HG03139 (cell line): ENCODE measurements around the gene PKP2.
"Not testable (repeated sequence)": the region's sequence is repeated elsewhere in the genome, so short reads cannot be mapped to it uniquely, and the experiment has no call there.

Source experiments
- ATAC-seq: cut with Tn5 transposase; IDR thresholded peaks from one replicate; pipeline ENCODE4 v1.9.1; 2021; ENCODE audit not compliant: unreplicated experiment

Gene PKP2

DNA sequence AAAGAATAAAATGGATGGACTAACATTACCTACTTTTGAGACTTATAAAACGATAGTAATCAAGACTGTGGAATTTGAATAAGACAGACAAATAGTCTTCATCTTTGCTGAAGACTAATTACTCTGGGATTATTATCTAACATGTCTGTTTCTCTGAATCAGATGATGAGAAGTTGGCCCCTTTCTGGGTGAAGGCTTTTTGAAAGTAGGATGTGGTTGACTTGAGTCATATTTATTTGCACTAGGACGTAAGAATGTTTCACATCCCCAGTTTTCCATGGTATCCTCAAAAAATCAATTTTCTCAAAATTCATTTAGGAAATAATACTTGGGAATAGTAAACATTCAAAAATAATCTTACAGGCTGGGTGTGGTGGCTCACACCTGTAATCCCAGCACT lies 31.8 kb downstream of the PKP2 start:
- no peak for ATAC-seq

DNA sequence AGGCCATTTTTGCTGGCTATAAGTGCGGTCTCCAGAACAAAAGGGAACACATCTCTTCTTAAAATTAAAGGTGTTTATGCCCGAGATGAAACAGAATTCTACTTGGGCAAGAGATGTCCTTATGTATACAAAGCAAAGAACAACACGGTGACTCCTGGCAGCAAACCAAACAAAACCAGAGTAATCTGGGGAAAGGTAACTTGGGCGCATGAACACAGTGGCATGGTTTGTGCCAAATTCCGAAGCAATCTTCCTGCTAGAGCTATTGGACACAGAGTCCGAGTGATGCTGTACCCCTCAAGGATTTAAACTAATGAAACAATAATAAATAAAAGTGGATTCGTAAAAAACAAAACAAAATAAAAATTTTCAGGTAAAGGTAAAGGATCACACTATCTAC lies 33.4 kb downstream of the PKP2 start:
- ATAC-seq = no peak

DNA sequence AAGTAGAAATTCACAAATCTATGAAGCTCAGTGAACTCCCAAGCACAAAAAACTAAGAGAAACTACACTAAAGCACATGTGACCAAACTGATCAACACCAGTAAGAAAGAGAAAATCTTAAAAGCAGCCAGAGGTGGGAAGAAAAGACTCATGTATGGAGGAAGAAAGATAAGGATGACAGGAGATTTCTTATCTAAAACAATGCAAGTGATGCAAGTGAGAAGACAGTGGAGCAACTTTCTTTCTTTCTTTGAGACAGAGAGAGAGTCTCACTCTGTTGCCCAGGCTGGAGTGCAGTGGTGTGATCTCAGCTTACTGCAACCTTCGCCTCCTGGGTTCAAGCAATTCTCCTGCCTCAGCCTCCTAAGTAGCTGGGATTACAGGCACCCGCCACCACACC lies 34.9 kb downstream of the PKP2 start:
- ATAC-seq = not testable (repeated sequence)

DNA sequence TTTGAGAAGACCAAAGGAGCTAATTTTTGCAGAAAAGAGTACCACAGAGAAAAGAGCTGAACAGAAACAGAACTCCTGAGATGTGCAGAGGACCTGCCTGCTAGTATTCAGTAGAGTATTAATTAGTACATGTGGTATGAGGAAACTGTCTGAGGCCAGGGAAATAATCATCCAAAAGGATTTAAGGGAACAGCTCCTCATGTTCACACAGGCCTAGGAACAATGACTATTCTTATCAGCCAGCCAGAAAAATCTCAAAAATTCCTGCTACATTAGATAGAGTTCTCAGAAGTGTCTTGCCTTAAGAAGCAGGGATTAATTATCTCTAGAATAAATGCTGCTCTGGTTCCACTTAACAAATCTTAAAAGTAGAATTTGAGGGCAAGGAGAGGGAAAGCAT lies 36.4 kb downstream of the PKP2 start:
- no peak for ATAC-seq

DNA sequence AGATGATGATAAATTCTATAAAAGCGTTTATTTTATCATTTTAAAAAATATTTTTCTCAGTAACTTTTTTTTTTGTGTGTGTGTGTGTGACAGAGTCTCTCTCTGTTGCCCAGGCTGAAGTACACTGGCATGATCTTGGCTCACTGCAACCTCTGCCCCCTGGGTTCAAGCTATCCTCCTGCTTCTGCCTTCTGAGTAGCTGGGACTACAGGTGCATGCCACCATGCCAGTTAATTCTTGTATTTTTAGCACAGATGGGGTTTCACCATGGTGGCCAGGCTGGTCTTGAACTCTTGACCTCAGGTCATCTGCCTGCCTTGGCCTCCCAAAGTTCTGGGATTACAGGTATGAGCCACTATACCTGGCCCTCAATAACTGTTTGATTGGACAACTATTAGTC lies 37.2 kb downstream of the PKP2 start:
- no peak for ATAC-seq

DNA sequence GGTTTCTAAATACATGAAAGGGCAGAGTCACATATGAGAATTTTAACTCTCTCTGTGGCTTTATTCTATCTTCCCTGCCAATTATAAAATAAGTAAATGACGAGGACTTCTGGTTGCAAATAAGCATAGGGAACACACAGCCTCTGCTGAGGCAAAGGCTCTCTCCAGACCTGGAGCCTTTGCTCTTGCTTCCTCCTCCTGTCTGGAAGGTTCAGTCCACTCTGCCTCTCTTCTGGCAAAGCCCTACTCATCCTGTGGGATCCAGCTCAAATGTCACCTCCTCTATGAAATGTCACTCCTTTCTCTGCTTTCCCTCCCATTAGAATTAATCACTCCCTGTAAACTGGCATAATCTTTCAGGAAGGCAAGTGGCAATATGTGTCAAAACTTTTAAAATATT lies 41.9 kb downstream of the PKP2 start:
- ATAC-seq = no peak

DNA sequence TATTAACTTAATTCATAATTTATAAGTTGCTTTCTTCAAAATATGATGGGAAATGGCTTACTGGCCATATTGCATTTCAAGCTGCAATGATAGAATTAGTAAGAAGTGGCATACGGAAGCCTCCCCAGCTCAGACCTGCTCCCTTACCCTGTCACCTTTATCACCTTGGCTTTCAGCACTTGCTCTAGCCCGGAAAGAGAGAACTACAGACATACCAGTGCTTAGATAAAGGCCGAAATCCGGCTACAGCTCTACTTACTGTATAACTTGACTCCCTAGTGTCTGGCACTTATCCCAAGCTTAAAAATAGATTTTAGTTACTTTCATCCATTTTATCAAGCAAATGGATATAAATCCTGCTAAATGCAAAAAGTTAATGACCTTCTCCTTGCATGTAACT lies 42.5 kb downstream of the PKP2 start:
- ATAC-seq = no peak

DNA sequence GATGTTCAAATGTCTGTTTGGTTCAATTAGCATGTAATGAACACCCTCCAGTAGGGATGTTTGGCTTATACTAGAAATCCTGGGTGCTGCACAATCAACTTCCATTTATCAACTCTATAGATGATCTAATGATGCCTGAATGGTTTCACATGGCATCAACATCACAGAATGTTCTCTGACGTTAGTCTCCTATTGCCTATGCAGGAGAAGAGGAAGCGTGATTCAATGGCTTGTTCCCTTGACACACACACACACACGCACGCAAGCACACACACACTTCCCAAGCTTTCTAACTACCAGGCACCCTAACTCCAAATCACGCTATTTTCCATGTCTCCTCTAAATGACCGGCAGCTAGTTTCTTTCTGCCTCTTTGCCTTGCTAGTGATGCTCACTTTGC lies 49.3 kb downstream of the PKP2 start:
- no peak for ATAC-seq

DNA sequence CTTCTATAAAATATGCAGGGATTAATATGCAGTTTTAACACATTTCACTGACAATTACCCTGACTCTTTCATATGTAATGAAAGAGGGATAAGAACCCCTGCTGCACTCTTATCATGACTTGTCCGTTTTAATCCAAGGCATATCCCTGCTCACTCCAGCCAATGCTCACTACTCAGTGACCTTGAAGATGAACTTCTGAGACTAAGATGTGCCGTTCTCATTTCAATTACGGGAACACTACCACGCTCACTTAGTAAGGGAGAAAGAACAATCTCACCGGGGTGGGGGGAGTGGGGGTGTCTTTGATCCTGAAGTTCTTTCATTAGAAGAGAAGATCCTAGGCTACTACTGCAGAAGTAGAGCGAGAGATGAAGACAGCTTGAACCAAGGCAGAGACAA lies 50.5 kb downstream of the PKP2 start:
- no peak for ATAC-seq

DNA sequence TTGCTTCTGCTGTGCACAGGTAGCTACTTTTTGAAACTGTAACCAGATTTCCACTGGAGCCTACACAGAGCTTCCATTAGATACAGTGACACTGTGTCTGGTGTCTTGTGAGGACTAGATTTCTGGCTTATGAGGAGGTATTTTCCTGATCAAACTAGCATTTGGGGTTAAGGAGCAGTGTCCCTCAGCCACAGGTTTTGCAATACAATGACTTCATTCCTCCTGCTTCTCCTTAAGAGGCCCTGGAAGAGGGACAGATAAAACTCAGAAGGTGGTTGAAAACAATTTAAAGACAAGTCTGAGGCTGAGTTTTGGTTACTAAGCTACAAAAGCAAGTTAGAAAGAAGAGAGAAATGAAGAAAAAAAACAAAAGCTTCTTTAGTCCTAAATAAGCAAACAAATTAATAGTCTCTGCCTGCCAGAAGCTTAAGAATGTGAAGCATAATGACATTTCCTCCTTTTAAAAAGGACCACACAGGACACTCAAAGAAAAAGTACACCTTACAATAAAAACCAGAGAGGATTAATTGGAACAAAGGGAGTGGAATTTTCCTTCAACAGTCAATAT lies 53.0 kb downstream of the PKP2 start:
- no peak for ATAC-seq

DNA sequence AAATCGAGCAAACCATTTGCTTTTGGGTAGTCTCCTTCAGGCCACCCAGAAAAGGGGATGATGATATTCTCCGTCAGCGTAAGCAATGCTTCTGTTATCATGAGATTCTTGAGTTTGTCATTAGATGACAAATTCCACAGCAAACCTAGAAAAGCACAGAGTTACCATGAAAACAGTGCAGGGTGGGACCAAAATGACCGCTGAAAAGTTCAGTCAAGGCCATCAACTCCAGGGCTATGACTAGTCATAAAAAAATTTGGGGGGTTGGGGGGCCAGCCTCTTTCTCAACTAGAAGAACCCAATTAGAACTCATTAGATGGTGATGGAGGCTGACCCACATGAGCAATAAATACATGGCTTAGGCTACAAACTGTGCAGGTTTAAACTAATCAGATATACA lies 55.5 kb downstream of the PKP2 start:
- ATAC-seq = no peak

DNA sequence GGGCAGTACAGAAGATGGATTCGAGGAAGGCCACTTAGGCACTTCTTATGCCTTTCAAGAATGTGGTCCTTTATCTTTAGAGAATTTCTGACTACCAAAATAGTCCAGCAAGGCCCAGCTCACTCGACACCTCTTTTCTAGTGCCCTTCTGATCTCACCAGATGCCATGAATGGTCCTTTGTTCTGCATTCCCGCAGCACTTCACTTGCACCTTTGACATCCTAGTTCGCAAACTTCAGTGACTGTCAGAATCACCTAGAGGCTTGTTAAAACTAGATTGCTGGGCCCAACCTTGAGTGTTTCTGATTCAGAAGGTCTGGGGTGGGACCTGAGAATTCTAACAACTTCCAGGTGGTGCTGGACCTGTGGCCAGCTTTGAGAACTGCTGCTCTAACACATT lies 56.7 kb downstream of the PKP2 start:
- no peak for ATAC-seq

DNA sequence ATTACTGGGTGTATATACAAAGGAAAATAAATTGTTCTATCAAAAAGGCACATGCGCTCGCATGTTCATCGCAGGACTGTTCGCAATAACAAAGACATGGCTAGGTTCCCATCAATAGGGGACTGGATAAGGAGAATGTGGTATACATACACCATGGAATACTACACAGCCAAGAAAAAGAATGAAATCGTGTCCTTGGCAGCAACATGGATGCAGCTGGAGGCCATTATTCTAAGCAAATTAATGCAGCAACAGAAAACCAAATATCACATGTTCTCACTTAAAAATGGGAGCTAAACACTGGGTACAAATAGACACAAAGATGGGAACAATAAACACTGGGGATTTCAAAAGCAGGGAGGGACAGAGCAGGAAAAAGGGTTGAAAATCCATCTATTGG lies 58.6 kb downstream of the PKP2 start:
- no peak for ATAC-seq

DNA sequence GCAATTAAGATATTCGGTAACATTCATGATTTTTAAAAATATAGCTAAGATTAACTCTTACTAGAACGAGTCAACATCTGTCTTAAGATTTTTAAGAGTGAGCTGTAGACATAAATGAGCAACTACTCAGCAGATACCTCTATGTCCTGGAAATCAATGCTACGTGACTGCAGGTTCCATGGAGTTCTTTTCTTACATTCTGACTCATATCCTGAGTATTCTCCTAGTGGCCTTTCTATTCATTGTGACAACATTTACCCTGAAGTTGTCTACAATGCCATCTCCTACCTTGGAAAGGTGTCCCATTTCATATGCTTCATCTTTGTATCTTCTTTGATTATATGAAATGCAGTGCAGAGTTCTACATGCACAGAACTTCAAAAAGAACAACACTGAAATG lies 59.9 kb downstream of the PKP2 start:
- ATAC-seq = no peak

DNA sequence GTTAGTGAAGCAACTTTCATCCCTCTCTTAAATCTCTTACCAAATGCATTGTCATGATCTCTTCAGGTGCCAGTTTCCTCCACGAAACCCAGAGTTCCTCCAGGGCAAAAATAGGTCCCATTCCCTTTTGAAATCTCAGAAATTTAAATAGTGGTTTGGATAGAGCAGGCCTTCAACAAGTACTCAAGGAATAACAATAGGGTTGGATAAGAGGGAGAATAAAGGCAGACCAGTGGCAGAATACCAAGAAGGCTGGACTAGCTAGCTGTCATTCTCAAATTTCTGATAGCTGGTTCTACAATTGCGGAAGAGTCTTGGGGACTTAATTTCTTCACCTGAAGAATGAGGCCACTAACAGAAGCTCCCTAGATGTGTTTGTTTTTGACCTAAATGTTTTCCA lies 62.5 kb downstream of the PKP2 start:
- ATAC-seq = no peak

DNA sequence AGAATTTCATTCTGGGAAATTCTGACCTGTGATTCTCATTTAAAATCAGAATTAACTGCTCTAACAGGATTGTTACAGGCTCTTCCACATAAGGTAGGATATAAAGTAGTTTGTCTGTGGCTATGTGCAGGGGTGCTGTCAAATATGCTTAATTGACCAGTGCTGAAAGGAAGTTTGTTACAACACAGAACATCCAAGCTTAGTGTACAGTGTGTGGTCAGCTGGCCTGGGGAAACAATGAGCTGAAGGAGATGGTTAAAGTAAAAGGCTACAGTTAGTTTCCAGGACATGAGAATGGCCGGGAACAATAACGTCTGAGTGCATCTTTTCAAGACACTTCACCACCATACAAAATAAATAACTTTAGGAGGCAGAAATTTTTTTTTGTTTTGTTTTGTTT lies 68.0 kb downstream of the PKP2 start:
- ATAC-seq = no peak

DNA sequence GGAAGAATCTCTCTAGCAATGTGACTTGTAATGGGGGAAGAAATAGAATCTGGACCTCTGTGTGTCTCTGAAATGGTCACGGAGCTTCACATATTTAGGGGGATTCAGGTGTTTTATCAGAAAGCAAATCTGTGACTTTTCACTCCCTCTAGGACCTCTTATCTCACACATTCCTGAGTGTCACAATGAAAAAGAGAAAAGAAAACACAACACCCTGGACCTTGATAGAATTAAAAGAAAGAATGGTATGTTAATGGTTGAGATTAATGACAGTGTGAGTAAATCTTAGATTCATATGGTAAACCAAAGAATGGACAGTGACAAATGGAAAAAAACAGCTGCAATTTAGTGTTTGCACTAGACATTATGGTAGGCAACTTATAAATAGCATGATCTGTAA lies 68.5 kb downstream of the PKP2 start:
- no peak for ATAC-seq

DNA sequence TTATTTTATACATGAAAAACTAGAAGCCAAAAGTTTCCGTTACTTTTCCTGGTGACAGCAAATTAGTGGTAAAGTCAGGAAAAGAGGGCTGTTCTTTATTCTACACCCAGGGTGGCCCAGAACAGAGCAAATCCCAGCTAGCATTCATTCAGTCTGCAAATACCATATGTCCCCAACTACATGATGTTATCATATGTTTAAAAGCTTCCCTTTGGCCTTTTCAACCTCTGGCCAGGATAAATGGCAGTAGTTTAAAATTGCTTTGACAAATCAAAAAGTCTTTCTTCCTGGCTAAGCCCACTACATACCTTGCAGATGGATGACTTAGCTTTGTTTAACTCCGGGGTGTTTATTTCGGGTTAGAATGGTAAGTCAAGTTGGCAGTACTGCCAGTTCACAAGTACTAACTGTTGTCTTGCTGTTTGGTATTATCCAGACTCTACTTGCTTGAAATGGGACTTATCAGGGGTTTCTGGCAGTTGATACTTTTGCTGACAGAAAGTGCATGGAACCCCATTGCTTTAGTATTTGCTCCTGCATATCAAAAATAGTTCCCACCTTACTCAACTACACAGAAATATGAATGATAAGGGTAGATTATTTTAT lies 69.7 kb downstream of the PKP2 start:
- no peak for ATAC-seq

DNA sequence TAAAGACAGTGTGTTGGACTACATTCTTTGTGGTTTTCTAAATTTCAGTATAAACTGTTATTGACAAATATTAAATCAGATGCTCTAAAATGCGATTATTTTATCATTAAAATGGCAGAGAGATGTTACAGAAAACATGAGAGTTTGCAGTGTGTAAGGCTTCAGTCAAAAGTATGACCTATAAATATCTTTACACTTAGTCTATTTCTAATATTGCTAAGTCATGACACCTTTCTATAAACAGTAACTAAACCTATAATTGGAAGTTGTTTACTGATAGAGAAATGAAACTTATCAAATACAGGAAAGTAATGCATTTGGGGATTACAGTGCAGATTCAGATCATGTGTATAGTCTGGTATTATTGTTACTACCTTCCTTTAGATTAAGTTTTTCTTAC lies 72.0 kb downstream of the PKP2 start:
- no peak for ATAC-seq

DNA sequence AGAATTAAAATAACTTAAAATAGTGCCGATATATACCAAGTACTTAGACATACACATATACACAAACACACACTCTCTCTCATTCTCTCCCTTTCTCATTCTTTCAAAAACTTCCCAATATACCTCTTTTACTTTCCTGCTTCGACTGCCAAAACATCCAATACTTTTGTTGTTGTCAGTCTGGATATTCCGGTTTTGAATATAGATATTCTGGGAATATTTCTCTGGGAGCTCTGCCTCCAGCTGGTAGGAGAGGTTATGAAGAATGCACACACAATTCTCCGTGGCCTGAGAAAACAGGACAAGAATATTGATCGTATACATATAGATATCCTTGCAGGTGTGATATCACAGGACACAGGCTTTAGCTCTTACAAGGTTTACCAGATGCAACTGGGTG lies 74.2 kb downstream of the PKP2 start:
- no peak for ATAC-seq

DNA sequence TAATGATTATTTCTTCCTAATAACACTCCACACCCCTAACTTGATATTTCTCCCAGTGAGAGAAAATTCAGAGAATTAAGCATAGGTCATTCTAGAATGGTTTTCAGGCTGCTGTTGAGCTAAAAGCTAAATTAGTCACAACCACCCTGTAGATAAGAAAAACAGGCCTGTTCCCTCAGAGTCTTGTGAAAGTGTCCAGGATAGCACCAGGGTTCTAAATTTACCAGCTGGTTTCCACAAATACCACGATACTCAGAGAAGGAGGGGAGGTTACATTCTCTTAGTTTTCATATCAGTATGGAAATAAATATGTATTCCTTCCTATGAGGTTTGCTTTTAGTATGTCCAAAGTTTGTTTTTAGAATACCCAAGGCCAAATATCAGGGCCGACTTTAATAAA lies 74.9 kb downstream of the PKP2 start:
- ATAC-seq = no peak

DNA sequence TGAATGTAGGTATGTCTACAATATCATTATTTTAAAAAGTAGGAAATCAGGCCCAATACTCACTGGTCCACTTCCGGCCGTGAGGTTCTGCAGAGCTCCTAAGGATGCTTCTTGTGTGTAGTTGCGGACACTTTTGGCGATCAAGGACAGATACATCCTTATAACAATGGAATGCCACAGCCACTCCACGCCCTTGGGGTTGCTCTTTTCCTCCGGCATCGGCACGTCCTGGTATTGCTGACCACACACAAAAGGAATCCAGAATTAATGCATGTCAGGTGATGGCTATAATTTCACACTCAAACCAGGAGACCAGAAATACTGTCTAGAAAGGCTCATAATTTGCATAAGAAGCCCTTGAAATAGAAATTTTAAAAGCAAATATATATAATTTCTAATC lies 75.3 kb downstream of the PKP2 start:
- ATAC-seq = no peak

DNA sequence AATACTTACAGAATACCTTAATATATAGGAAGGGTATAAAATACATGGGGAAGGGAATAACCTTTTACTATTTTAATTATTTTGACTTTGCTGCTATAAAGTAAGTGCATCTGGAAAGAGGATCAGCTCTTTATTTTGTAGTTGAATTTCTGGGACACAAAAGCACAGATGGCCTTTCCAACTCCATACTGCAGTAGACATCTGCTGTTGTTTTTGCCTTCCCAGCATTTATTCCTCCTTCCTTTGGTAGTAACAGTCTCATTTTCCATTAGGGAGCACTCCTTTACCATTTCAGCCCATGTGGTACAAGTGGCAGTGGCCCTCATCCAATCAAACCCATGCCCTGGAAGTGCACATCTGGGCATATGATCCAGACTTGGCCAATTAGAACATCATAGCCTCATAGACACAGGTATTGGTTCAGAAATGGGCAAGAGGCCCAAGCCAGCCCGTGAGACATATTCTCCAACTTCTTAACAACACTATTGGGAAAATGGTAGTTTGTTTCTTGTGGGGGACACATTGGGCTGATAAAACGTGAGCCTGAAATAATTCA lies 76.1 kb downstream of the PKP2 start:
- no peak for ATAC-seq
